Fibroblast of skin of right quadriceps (primary cell): Measurements from ENCODE around the gene TMEM61.
A peak's percentile ranks its signal among the peaks of the same experiment; 100 is the strongest.

ENCODE experiments used
- DNase-seq: peaks from one replicate; pipeline ENCODE4 v3.0.0-alpha.2; 2013

TMEM61 gene

GRCh38 chr1:54986025-54986424, 5.6 kb downstream of the TMEM61 start:
- no peak for DNase-seq

DNA sequence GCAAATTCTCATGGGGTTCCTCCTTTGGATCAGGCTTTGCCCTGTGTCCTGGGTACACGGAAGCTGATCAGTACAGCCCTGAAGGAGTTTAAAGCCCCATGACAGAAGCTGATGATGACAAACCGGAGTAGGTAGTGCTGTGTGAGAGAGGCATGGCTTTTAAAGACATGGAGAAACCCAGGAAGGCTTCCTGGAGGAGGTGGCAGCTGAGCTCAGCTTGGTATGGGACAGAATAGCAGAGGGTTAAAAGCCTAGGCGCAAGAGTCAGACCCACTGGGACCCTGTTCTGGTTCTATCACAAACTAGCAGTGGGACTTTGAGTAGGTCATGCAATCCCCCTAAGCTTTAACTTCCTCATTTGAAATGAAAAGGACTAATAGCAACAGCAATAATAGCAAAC, 6.1 kb downstream of the TMEM61 start:
- no peak for DNase-seq

DNA sequence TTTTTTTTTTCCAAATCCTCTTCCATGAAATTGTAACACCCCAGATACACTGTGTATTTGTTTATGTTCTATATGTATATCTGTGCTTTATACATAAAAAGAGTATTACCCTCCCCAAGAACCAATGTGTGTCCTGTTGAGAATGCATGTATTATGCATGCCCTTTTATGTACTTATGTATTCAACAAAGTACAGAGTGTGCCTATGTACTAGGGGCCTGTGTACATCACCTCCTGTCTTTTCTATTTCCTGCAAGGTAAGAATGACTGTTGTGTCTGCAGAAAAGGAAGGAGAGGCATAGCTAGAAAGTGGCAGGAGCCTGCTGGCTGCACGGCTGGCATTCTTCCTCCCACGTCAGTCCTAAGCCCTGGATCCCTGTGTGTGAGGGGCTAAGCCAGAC, 7.0 kb downstream of the TMEM61 start:
- DNase-seq: no peak

DNA sequence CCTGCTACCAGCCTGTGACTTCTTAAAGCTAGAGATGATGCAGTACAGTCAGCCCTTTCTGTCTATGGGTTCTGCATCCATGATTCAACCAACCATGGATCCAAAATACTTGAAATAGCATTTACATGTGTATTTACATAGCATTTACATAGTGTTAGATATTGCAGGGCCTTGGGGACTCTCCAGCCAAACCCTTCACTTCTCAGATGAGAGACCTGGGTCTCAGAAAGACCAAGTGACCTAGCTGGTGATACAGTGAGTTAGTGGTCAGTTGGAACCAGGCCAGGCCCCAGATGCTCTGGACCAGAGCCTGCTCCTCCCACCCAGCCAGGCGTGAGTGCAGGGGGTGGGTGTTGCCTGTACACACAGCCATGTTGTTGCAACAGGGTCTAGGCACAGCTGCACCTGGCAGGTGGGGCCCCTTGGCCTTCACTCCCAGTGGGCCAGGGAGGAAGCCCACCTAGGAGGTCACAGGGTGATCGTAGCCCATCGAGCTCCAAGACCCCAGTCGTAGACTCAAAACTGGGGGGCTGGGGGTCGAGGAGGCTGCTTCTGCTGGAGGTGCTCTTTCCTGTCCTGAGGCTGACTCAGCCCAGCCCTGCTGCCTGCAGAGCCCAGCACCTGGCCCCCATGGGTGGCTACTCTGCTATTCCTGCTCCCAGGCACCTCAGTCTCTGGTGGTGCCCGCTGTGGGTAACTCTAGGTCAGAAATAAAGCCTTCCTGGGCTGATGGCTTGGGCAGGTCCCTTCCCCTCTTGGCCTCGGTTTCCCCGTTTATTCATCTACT, 7.7 kb downstream of the TMEM61 start:
- peak; percentile 67 for DNase-seq

- no peak for DNase-seq
Measured at GRCh38 chr1:54988975-54989374, 8.5 kb downstream of the TMEM61 start.

DNA sequence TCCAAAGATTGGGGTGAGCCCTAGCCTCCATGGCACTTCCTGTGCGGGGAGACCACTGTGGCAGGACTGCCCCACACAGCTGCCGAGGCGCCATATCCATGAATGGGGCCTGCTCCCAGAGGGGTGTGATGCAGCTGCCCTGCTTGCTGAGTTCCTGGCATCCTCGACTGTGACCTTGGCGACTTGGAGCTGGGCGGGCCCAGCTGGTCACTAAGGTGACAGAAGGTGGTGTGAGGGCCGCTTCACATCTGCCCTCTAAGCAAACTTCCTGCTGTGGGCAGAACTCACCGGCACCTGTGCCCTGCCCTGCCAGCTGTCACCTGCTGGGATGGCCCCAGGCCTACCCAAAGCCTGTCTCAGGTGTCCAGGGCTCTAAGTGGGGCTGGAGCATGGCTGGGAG, 9.0 kb downstream of the TMEM61 start:
- DNase-seq: no peak

DNA sequence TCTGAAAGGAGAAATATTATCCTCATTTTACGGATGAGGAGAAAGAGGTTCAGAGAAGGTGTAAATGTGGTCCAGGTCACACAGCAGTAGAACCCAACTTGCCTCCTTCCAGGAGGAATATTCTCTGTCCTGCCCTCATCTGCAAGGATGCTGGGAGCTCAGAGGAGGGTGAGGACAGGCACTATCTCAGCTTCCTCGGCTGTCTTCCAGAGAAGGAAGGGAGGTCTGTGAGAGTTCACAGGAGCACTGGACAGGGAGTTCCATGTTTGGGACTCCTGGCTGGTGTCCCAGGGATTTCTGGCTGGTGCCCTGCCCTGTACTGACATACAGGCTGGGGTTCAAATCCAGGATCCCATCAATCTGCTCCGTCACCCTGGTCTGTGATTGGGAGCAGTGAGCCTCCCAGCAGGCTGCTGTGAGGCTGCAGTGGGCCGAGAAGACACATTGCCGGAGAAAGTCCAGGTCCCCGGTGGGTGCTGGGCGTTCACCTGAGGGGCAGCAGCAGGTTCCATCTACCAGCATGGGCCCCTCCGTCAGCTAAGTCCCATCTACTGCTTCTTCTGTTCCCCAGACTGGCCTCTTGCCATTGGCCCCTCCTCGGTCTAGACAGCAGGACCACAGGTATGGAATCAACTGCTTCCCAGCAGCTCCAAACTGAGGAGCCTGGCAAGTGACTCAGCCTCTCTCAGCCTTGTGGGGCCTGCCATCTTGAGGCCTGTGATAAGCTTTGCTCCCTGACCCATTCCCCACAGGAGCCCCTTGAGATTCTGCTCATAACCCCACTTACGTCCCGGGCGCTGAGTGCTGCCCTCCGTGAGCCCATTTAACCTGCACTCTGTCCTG, 9.8 kb downstream of the TMEM61 start:
- no peak for DNase-seq

DNA sequence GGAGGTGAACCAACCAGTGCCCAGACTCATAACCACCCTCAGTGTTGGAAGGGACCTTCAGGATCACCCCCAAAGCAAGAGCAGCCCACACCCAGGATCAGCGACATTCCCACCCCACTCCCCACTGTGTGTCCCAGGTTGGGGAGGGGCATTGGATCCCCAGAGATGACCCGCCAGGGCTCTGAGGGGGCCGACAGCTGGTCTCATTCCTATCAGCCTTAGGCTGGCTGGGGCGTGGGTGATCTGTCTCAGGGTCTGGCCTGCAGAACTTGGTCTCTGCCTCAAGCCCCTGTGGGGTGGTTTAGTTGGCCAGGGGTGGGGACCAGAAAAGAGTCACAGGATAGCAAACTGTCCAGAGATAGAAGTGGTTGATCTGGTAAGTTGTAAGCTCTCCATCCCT, 10.5 kb downstream of the TMEM61 start:
- no peak for DNase-seq

DNA sequence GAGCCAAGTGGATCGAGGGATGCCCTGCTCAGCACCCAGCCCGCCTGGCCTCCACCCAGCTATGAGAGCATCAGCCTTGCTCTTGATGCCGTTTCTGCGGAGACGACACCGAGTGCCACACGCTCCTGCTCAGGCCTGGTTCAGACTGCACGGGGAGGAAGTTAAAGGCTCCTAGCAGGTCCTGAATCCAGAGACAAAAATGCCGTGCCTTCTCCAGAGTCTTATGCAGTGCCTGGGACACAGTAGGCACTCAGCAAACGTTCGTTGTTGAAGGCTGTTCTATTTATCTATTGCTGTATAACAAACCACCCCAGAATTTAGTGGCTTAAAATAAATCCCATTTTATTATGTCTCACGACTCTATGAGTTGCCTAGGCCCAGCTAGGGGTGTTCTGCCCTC, 11.5 kb downstream of the TMEM61 start:
- DNase-seq: no peak

DNA sequence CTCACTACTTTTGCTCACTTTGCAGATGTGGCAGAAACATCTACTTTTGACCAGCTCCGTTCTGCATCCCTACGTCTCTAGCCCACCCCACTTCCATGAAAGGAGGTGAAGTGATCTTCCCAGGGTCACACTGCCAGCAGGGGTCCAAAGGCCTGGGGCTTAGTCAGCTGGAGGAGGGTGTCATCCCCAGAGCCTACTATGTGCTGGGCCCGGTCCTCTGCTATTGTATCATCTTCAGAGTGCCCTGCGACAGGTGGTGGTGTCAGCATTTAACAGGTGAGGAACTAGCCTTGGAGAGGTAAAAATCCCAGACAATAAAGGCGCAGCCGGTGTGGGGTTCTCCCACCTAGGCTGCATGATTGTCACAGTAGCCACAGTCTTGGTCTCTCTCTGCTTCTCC, 12.7 kb downstream of the TMEM61 start:
- no peak for DNase-seq

GRCh38 chr1:54994355-54994990, 14.0 kb downstream of the TMEM61 start:
- no peak for DNase-seq

GRCh38 chr1:54995013-54995760, 14.8 kb downstream of the TMEM61 start:
- DNase-seq: no peak

DNA sequence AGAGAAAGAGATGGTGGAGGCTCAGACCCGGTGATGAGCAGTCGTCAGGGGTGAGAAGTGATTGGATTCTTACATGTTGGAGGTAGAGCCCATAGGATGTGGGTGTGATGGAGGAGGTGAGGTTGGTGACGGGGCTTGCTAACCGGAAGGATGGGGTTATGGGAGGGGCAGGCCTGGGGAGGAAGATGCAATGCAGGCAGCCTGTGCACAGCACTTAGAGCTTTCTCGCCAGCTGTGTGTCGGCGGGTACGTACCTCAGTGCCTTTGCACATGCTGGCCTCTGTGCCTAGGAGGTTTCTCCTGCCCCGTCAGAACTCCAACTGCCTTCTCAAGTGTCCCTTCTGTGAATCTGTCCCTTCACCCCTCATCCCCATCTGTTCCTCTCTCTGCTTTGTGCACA, 15.4 kb downstream of the TMEM61 start:
- no peak for DNase-seq

DNA sequence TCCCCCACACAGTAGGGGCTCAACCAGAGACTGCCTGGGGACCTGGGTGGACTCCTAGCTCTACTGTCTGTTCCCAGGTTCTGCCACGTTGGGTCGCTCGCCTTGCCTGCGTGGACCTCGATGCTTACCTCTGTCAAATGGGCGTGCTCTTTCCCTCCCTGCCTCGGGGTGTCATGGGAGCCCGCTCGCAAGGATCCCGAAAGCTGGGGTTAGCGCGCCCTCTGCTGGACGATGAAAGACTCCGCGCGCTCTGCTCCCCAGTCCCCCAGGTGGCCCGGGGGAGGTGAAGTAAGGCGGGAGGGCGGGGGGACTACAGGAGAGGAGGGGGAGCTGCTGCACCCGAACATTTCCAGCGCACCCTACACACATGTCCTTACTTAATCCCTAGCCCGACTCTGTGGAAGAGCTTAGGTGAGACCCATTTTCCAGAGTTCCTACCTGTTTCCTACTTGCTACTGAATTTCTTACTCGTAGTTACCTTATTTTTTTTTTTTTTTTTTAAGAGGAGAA, 16.0 kb downstream of the TMEM61 start:
- DNase-seq: peak; percentile 65

DNA sequence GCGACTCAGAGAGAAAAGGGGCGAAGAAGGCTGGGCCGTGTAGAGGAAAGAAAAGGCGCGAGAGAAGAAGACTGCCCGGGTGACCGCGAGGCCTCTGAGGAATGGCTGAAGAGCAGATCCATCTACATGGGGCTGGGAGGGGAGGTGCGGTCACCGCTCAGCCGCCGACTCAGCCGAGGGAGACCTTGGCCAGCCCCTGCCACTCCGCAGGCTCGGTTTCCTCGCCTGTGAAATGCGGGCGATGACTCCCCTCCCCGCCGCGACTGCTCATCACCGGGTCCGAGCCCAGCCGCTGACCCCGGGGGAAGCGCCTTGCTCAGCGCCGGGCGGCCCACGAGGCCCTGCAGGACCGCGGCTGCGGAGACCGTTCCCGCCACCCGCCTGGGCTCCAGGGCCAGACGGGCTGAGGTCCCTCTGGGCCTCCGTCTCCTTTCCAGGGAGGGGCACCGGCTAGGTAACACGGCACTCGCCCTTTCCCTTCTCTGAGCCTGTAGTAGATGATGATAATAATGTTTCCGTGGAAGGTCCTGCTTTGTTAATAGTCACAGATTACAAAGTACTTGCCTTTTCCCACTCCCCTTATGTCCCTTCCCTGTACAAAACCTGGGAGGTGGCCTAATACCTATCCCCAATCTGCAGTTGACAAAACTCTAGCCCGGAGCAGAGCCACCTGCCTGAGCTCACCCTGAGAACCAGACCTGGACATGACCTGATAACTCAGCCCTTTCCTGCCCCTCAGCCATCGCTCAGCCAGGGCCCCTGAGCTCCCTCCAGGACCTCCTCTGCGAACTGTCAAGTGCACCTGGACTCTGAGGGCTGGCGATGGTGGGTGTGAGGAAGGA, 16.7 kb downstream of the TMEM61 start:
- no peak for DNase-seq

DNA sequence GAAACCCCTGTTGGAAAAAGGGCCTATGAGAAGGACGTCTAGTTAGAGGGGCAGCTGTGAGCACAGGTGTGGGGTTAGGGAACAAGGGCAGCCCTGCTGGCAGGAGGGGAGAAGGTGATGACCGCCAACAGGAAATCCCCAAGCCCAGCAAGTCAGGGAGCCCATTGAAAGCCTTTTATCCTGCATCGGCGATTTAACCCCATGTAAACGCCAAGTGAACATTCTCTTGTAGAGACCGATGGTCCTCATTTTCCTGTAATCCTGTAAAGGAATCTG, 17.2 kb downstream of the TMEM61 start:
- no peak for DNase-seq

DNA sequence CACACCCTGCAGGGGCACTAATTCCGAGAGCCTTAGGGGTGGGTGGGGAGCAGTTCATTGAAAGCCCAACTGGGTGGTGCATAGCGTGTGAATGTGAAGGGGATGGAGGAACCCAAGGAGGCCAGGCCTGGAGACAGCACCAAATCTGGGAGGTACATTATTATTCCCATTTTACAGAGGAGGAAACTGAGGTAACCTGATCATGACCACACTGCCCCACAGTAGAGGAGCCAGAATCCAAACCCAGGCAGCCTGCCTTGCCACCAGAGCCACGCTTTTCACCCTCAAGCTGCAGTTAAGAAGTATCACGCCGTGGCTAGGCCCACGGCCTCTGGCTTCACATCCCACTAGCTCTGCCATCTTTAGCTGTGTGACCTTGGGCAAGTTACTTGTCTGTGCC, 17.7 kb downstream of the TMEM61 start:
- DNase-seq: no peak

GRCh38 chr1:54998677-54999076, 18.2 kb downstream of the TMEM61 start, which contains the start of gene BSND:
Gene BSND, plus strand, starts transcription at chr1:54998933. Its CDS starts 254 bp downstream, at chr1:54999187.
- no peak for DNase-seq

- DNase-seq: no peak
Measured at GRCh38 chr1:55000110-55001085, 20.0 kb downstream of the TMEM61 start.

DNA sequence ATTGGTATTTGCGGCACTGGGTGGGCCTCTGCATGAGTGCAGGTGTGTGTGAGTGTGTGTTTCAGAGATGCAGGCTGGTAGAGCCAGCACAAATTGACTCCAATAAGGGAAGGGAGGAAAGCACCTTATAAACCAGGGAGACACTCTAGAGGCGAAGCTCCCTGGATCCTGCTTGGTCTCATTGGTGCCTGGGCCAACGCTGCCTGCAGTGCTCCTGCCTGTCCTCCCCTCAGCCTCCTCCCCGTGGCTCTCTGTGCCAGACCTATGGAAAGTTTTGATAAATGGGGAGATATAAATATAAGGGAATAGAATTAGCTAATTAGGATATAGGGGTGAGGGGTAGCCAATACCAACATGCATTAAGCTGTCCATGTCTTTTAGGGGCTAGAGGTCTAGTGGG, 20.9 kb downstream of the TMEM61 start:
- no peak for DNase-seq

- DNase-seq: no peak
Measured at GRCh38 chr1:55002686-55003085, 22.3 kb downstream of the TMEM61 start.
